ENCODE measurements around the gene STRIP1.

Gene STRIP1

DNA sequence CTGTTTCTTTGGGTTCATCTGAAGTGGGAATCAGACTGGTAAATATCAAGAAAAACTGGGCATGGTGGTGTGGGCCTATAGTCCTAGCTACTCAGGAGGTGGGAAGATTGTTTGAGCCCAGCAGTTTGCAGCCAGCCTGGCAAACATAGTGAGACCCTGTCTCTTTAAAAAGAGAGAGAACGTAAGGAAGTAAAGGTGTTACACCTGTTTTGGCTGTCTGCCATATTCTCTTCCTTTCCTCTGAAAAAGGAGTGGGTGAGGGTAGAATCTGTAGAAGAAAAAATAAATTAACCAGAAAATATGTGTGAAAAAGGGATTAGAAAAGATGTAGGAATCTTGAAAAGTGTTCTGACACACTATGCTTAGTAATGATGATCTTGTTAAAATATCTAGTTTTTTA, 29.8 kb upstream of the STRIP1 start:
- no peak overlapping the region for H2AFZ ChIP-seq (ENCODE audit: low read length)
- no peaks in the 10 kb centered on the region for H3K27me3 ChIP-seq (ENCODE audit: control insufficient read depth in 3 of 3, insufficient read depth in 3 of 3, low read depth in 1 of 3, low read length in 3 of 3)
- no peak overlapping the region for H4K8ac ChIP-seq (ENCODE audit: low read depth, low read length)
- no peak overlapping the region for H2AK5ac ChIP-seq (ENCODE audit: low read depth, low read length)
- no peak for DNase-seq (ENCODE audit: low spot score)
- no peak overlapping the region for H2BK12ac ChIP-seq (ENCODE audit: low read length)
- H3K9ac ChIP-seq (ENCODE audit: low read depth, low read length, poor library complexity) = no peak overlapping the region
- H3K14ac ChIP-seq (ENCODE audit: low read length) = no peak overlapping the region
- H3K36me3 ChIP-seq (replicated peaks in 1 of 2; ENCODE audit: control insufficient read depth in 2 of 2, insufficient read depth in 2 of 2, low read length in 2 of 2) = peaks cover 4 to 37% of the 10 kb centered on the region in 2 donors
- no peaks in the 10 kb centered on the region for H3K9me3 ChIP-seq (replicated peaks in 1 of 2; ENCODE audit: control insufficient read depth in 2 of 2, insufficient read depth in 1 of 2, low read depth in 1 of 2, low read length in 2 of 2)
- no peak overlapping the region for H3K18ac ChIP-seq (ENCODE audit: low read length)
- H2BK15ac ChIP-seq (ENCODE audit: low read length) = no peak overlapping the region
- no peak overlapping the region for H2BK120ac ChIP-seq (ENCODE audit: low read depth, low read length)
- WGBS, 2 donors (ENCODE audit: extremely low coverage in 2 of 2, insufficient read length in 2 of 2, insufficient replicate concordance in 1 of 2) = no CpG with 5 or more reads among the region's 1 CpG
- no peak overlapping the region for H3K4me2 ChIP-seq (ENCODE audit: insufficient read depth, low read length, poor library complexity, severe bottlenecking)
- no peak overlapping the region for H2BK5ac ChIP-seq (ENCODE audit: low read length)
- H3K27ac ChIP-seq (replicated peaks; ENCODE audit: low read length) = no peak overlapping the region
- no peak overlapping the region for H4K91ac ChIP-seq (ENCODE audit: low read depth, low read length, poor library complexity)
- H3K4ac ChIP-seq (ENCODE audit: low read length) = no peak overlapping the region
- no peak overlapping the region for H3K4me3 ChIP-seq (ENCODE audit: low read length in 2 of 2)
- peaks cover 3% of the 10 kb centered on the region for H3K79me1 ChIP-seq (ENCODE audit: low read depth, low read length)
- no peak overlapping the region for H3K23ac ChIP-seq (ENCODE audit: low read depth, low read length, poor library complexity)
- peaks cover 9 to 16% of the 10 kb centered on the region in 2 donors for H3K4me1 ChIP-seq (ENCODE audit: control insufficient read depth in 2 of 2, insufficient read depth in 1 of 2, low read depth in 1 of 2, low read length in 2 of 2)

- H3K4me3 ChIP-seq (ENCODE audit: low read length in 2 of 2) = no peak overlapping the region
- H3K4me1 ChIP-seq (ENCODE audit: control insufficient read depth in 2 of 2, insufficient read depth in 1 of 2, low read depth in 1 of 2, low read length in 2 of 2) = peaks cover 9 to 16% of the 10 kb centered on the region in 2 donors
- DNase-seq (ENCODE audit: low spot score) = no peak
- no peak overlapping the region for H2AK5ac ChIP-seq (ENCODE audit: low read depth, low read length)
- H4K8ac ChIP-seq (ENCODE audit: low read depth, low read length) = no peak overlapping the region
- no peak overlapping the region for H2BK5ac ChIP-seq (ENCODE audit: low read length)
- H3K23ac ChIP-seq (ENCODE audit: low read depth, low read length, poor library complexity) = no peak overlapping the region
- no peak overlapping the region for H3K4ac ChIP-seq (ENCODE audit: low read length)
- no peak overlapping the region for H3K14ac ChIP-seq (ENCODE audit: low read length)
- no peaks in the 10 kb centered on the region for H3K27me3 ChIP-seq (ENCODE audit: control insufficient read depth in 3 of 3, insufficient read depth in 3 of 3, low read depth in 1 of 3, low read length in 3 of 3)
- no peaks in the 10 kb centered on the region for H3K9me3 ChIP-seq (replicated peaks in 1 of 2; ENCODE audit: control insufficient read depth in 2 of 2, insufficient read depth in 1 of 2, low read depth in 1 of 2, low read length in 2 of 2)
- no peak overlapping the region for H2BK120ac ChIP-seq (ENCODE audit: low read depth, low read length)
- H2BK15ac ChIP-seq (ENCODE audit: low read length) = no peak overlapping the region
- no peak overlapping the region for H3K18ac ChIP-seq (ENCODE audit: low read length)
- H3K79me1 ChIP-seq (ENCODE audit: low read depth, low read length) = peaks cover 3% of the 10 kb centered on the region
- no peak overlapping the region for H3K4me2 ChIP-seq (ENCODE audit: insufficient read depth, low read length, poor library complexity, severe bottlenecking)
- no peak overlapping the region for H2AFZ ChIP-seq (ENCODE audit: low read length)
- no peak overlapping the region for H4K91ac ChIP-seq (ENCODE audit: low read depth, low read length, poor library complexity)
- no peak overlapping the region for H2BK12ac ChIP-seq (ENCODE audit: low read length)
- H3K27ac ChIP-seq (replicated peaks; ENCODE audit: low read length) = no peak overlapping the region
- no peak overlapping the region for H3K9ac ChIP-seq (ENCODE audit: low read depth, low read length, poor library complexity)
- peaks cover 10 to 51% of the 10 kb centered on the region in 2 donors for H3K36me3 ChIP-seq (replicated peaks in 1 of 2; ENCODE audit: control insufficient read depth in 2 of 2, insufficient read depth in 2 of 2, low read length in 2 of 2)
Observed at GRCh38 chr1:110005971-110006370, 28.5 kb upstream of the STRIP1 start.

DNA sequence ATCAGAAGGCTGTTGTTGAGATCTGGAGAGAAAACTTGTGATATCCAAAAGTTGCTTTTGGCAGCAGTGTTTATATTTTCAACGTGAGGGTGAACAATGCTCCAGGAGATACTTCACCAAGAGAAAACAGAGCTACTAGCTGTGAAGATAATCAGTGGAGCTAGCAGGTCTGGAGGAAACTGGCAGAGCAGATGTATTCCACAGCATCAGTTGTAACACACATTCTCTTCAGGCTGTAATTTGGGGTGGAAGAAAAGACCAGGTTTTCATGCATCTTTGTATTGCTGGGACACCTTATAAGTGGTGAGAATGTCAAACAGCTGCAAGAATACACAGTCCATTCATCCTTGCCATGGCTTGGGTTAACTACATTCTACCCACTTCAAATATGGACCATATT, 27.9 kb upstream of the STRIP1 start:
- Histone ChIP-seq H2BK5ac (ENCODE audit: low read length) (no peak overlapping the region), H2AFZ (ENCODE audit: low read length) (no peak overlapping the region), H4K8ac (ENCODE audit: low read depth, low read length) (no peak overlapping the region), H3K27me3 (ENCODE audit: control insufficient read depth in 3 of 3, insufficient read depth in 3 of 3, low read depth in 1 of 3, low read length in 3 of 3) (no peaks in the 10 kb centered on the region), H3K23ac (ENCODE audit: low read depth, low read length, poor library complexity) (no peak overlapping the region), H3K4ac (ENCODE audit: low read length) (no peak overlapping the region), H3K4me3 (ENCODE audit: low read length in 2 of 2) (no peak overlapping the region), H2AK5ac (ENCODE audit: low read depth, low read length) (no peak overlapping the region), H3K14ac (ENCODE audit: low read length) (no peak overlapping the region), H3K79me1 (ENCODE audit: low read depth, low read length) (peaks cover 3% of the 10 kb centered on the region), H3K4me2 (ENCODE audit: insufficient read depth, low read length, poor library complexity, severe bottlenecking) (no peak overlapping the region), H3K9ac (ENCODE audit: low read depth, low read length, poor library complexity) (no peak overlapping the region), H4K91ac (ENCODE audit: low read depth, low read length, poor library complexity) (no peak overlapping the region), H2BK15ac (ENCODE audit: low read length) (no peak overlapping the region), H3K18ac (ENCODE audit: low read length) (no peak overlapping the region), H2BK120ac (ENCODE audit: low read depth, low read length) (no peak overlapping the region), H2BK12ac (ENCODE audit: low read length) (no peak overlapping the region), H3K36me3 (replicated peaks in 1 of 2; ENCODE audit: control insufficient read depth in 2 of 2, insufficient read depth in 2 of 2, low read length in 2 of 2) (peaks cover 12 to 54% of the 10 kb centered on the region in 2 donors), H3K9me3 (replicated peaks in 1 of 2; ENCODE audit: control insufficient read depth in 2 of 2, insufficient read depth in 1 of 2, low read depth in 1 of 2, low read length in 2 of 2) (no peaks in the 10 kb centered on the region), H3K27ac (replicated peaks; ENCODE audit: low read length) (no peak overlapping the region), H3K4me1 (ENCODE audit: control insufficient read depth in 2 of 2, insufficient read depth in 1 of 2, low read depth in 1 of 2, low read length in 2 of 2) (peaks cover 9 to 16% of the 10 kb centered on the region in 2 donors)
- no peak for DNase-seq (ENCODE audit: low spot score)
- WGBS, 2 donors (ENCODE audit: extremely low coverage in 2 of 2, insufficient read length in 2 of 2, insufficient replicate concordance in 1 of 2) = no CpG with 5 or more reads among the region's 1 CpG

DNA sequence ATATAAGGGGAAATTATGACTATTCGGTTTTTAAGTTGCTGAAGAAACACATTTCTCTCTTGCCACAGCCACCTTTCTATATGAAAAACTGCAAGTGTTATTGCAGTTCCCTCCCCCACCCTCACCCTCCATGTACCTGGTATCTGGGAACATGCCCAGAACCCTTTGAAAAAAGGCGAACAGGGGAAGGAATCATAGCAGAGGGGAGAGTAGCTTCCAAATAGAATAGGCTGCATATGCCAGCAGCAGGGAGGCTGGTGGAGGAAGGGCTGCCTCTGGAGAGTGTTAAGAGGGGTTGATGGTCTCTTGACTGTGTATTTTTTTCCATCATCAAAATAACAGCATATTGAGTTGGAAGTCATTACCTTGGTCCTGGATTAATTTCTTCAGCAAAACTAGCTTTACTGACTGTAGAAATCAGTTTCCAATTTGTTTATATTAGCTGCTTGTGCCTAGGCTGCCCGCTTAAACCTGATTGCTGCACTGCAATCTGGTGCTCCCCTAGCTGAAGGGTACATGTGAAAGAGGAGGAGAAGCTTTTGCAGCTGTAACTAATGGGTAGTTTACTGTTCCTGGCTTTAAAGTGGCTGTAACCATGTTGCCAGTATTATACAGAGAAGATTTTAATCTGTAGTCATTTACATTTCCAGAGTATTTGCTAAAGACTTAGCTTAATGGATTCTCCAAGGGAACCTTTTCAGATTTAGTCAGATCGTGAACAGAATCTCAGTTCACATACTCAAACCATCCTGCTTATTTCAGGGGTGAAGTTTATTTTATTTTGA, 27.2 kb upstream of the STRIP1 start:
- H3K27me3 ChIP-seq (ENCODE audit: control insufficient read depth in 3 of 3, insufficient read depth in 3 of 3, low read depth in 1 of 3, low read length in 3 of 3) = no peaks in the 10 kb centered on the region
- no peak overlapping the region for H4K91ac ChIP-seq (ENCODE audit: low read depth, low read length, poor library complexity)
- no peak overlapping the region for H2BK12ac ChIP-seq (ENCODE audit: low read length)
- H3K9me3 ChIP-seq (replicated peaks in 1 of 2; ENCODE audit: control insufficient read depth in 2 of 2, insufficient read depth in 1 of 2, low read depth in 1 of 2, low read length in 2 of 2) = no peaks in the 10 kb centered on the region
- peaks cover 3% of the 10 kb centered on the region for H3K79me1 ChIP-seq (ENCODE audit: low read depth, low read length)
- H3K4me1 ChIP-seq (ENCODE audit: control insufficient read depth in 2 of 2, insufficient read depth in 1 of 2, low read depth in 1 of 2, low read length in 2 of 2) = peaks cover 9 to 16% of the 10 kb centered on the region in 2 donors
- H3K4me3 ChIP-seq (ENCODE audit: low read length in 2 of 2) = no peak overlapping the region
- no peak overlapping the region for H3K27ac ChIP-seq (replicated peaks; ENCODE audit: low read length)
- no peak overlapping the region for H3K23ac ChIP-seq (ENCODE audit: low read depth, low read length, poor library complexity)
- DNase-seq (ENCODE audit: low spot score) = no peak
- H2BK120ac ChIP-seq (ENCODE audit: low read depth, low read length) = no peak overlapping the region
- no peak overlapping the region for H3K4me2 ChIP-seq (ENCODE audit: insufficient read depth, low read length, poor library complexity, severe bottlenecking)
- no peak overlapping the region for H2AFZ ChIP-seq (ENCODE audit: low read length)
- no peak overlapping the region for H3K18ac ChIP-seq (ENCODE audit: low read length)
- no peak overlapping the region for H3K9ac ChIP-seq (ENCODE audit: low read depth, low read length, poor library complexity)
- H3K14ac ChIP-seq (ENCODE audit: low read length) = no peak overlapping the region
- H4K8ac ChIP-seq (ENCODE audit: low read depth, low read length) = no peak overlapping the region
- no peak overlapping the region for H2BK5ac ChIP-seq (ENCODE audit: low read length)
- H2BK15ac ChIP-seq (ENCODE audit: low read length) = no peak overlapping the region
- H3K4ac ChIP-seq (ENCODE audit: low read length) = no peak overlapping the region
- H2AK5ac ChIP-seq (ENCODE audit: low read depth, low read length) = no peak overlapping the region
- H3K36me3 ChIP-seq (replicated peaks in 1 of 2; ENCODE audit: control insufficient read depth in 2 of 2, insufficient read depth in 2 of 2, low read length in 2 of 2) = peaks cover 16 to 55% of the 10 kb centered on the region in 2 donors
- no CpG with 5 or more reads among the region's 4 CpGs for WGBS, 2 donors (ENCODE audit: extremely low coverage in 2 of 2, insufficient read length in 2 of 2, insufficient replicate concordance in 1 of 2)
